Liver (tissue), 3 donors: ENCODE data around the gene ATP2A1.

ENCODE experiments used
- ATF3 ChIP-seq: IDR thresholded peaks from 2 replicates; pipeline ENCODE4 v1.6.1; 2016; ENCODE audit warnings: antibody characterized with exemption
- CTCF ChIP-seq: fragments of 150-350 bp; IDR thresholded peaks from 2 replicates; pipeline ENCODE4 v1.5.1; 2017; ENCODE audit warnings: improper control_type of control experiment, low read depth, low read length; ENCODE audit not compliant: missing input control
- GABPA ChIP-seq, 2 donors: IDR thresholded peaks in 1 of 2; conservative IDR thresholded peaks in 1 of 2; 2 replicates each; pipeline ENCODE4 v1.6.1; 2016; ENCODE audit warnings: antibody characterized with exemption in 2 of 2, mild to moderate bottlenecking in 1 of 2, moderate library complexity in 1 of 2
- HNF4G ChIP-seq: IDR thresholded peaks from 2 replicates; pipeline ENCODE4 v1.6.1; 2016; ENCODE audit warnings: antibody characterized with exemption
- JUND ChIP-seq, 2 donors: IDR thresholded peaks; 2 replicates each; pipeline ENCODE4 v1.6.1; 2016; ENCODE audit warnings: antibody characterized with exemption in 2 of 2
- MAX ChIP-seq: IDR thresholded peaks from 2 replicates; pipeline ENCODE4 v1.6.1; 2016; ENCODE audit warnings: antibody characterized with exemption
- RAD21 ChIP-seq, 2 donors: IDR thresholded peaks; 2 replicates each; pipeline ENCODE4 v1.6.1; 2016; ENCODE audit warnings: antibody characterized with exemption in 2 of 2, mild to moderate bottlenecking in 2 of 2
- REST ChIP-seq: IDR thresholded peaks from 2 replicates; pipeline ENCODE4 v1.6.1; 2016; ENCODE audit warnings: antibody characterized with exemption, mild to moderate bottlenecking
- RXRA ChIP-seq, 2 donors: IDR thresholded peaks; 2 replicates each; pipeline ENCODE4 v1.6.1; 2017 to 2018; ENCODE audit warnings: antibody characterized with exemption in 2 of 2, mild to moderate bottlenecking in 1 of 2
- SP1 ChIP-seq: IDR thresholded peaks from 2 replicates; pipeline ENCODE4 v1.6.1; 2018; ENCODE audit warnings: antibody characterized with exemption, mild to moderate bottlenecking
- TAF1 ChIP-seq: conservative IDR thresholded peaks from 2 replicates; pipeline ENCODE4 v1.6.1; 2016; ENCODE audit warnings: antibody characterized with exemption, mild to moderate bottlenecking
- YY1 ChIP-seq: IDR thresholded peaks from 2 replicates; pipeline ENCODE4 v1.6.1; 2016; ENCODE audit warnings: antibody characterized with exemption, mild to moderate bottlenecking
- ZBTB33 ChIP-seq: IDR thresholded peaks from 2 replicates; pipeline ENCODE4 v1.6.1; 2016; ENCODE audit warnings: antibody characterized with exemption
- donor health status: healthy.
- donor health status: healthy.

GRCh38 chr16:28918698-28919097 lies 40.4 kb downstream of the ATP2A1 start:
- TF ChIP-seq CTCF (no peak), ATF3 (no peak), RAD21 (IDR thresholded peaks at IDR 0.05) (no peak), MAX (no peak), YY1 (no peak), HNF4G (no peak), REST (no peak), JUND (IDR thresholded peaks at IDR 0.05) (no peak), TAF1 (no peak), GABPA (IDR thresholded peaks at IDR 0.05 in 1 of 2, conservative IDR thresholded peaks at IDR 0.05 in 1 of 2) (no peak), SP1 (no peak), RXRA (IDR thresholded peaks at IDR 0.05) (no peak), ZBTB33 (no peak)
